Loucy (cell line): Measurements from ENCODE around the gene BRAF.

Experiments
- H2AFZ ChIP-seq: fragments of 200-600 bp; sonication (generic); 2 replicates; pipeline ENCODE4 v1.6.0; 2016; ENCODE audit warnings: antibody characterized with exemption, mild to moderate bottlenecking, low read length, moderate library complexity
- H3F3A ChIP-seq: fragments of 200-600 bp; 2 replicates; pipeline ENCODE4 v1.6.0; 2016; ENCODE audit warnings: antibody characterized with exemption, low read depth, mild to moderate bottlenecking
- H3K27me3 ChIP-seq: fragments of 200-600 bp; sonication (generic); 2 replicates; pipeline ENCODE4 v1.6.1; 2014; ENCODE audit warnings: low read length, mild to moderate bottlenecking; ENCODE audit not compliant: insufficient read depth, poor library complexity, severe bottlenecking
- H3K36me3 ChIP-seq: fragments of 200-600 bp; sonication (generic); 2 replicates; pipeline ENCODE4 v1.6.1; 2016; ENCODE audit warnings: low read length; ENCODE audit not compliant: insufficient read depth
- H3K4me1 ChIP-seq: fragments of 200-600 bp; sonication (generic); 2 replicates; pipeline ENCODE4 v1.5.1; 2014; ENCODE audit warnings: low read length, mild to moderate bottlenecking; ENCODE audit not compliant: insufficient read depth, poor library complexity, severe bottlenecking
- H3K4me2 ChIP-seq: fragments of 200-600 bp; sonication (generic); 2 replicates; pipeline ENCODE4 v1.6.0; 2014; ENCODE audit warnings: antibody characterized with exemption, low read length, low read depth, mild to moderate bottlenecking; ENCODE audit not compliant: poor library complexity, severe bottlenecking
- H3K4me3 ChIP-seq: fragments of 200-600 bp; sonication (generic); 2 replicates; pipeline ENCODE4 v1.5.1; 2014; ENCODE audit warnings: low read length, mild to moderate bottlenecking, mixed read lengths; ENCODE audit not compliant: poor library complexity, severe bottlenecking
- H3K79me2 ChIP-seq: fragments of 200-600 bp; sonication (generic); 2 replicates; pipeline ENCODE4 v1.6.1; 2014; ENCODE audit warnings: low read length; ENCODE audit not compliant: insufficient read depth
- H3K9ac ChIP-seq: fragments of 200-600 bp; sonication (generic); 2 replicates; pipeline ENCODE4 v1.6.0; 2014; ENCODE audit warnings: mild to moderate bottlenecking, low read depth, low read length, moderate library complexity; ENCODE audit not compliant: poor library complexity, severe bottlenecking
- H3K9me2 ChIP-seq: fragments of 200-600 bp; sonication (generic); replicated peaks from 2 replicates; pipeline ENCODE4 v1.6.1; 2016; ENCODE audit warnings: low read depth, low read length, mixed read lengths
- H3K9me3 ChIP-seq: fragments of 200-600 bp; sonication (generic); 2 replicates; pipeline ENCODE4 v1.6.1; 2014; ENCODE audit warnings: mild to moderate bottlenecking, antibody characterized with exemption, low read length, low read depth; ENCODE audit not compliant: insufficient read depth
- H4K20me1 ChIP-seq: fragments of 200-600 bp; sonication (generic); 2 replicates; pipeline ENCODE4 v1.6.0; 2014; ENCODE audit warnings: antibody characterized with exemption, low read length, mild to moderate bottlenecking; ENCODE audit not compliant: insufficient read depth, poor library complexity, severe bottlenecking
- EZH2phosphoT487 ChIP-seq: fragments of 200-600 bp; IDR thresholded peaks from 2 replicates; pipeline ENCODE4 v1.6.1; 2018; ENCODE audit warnings: antibody characterized with exemption, mild to moderate bottlenecking, moderate library complexity, borderline replicate concordance
- TF ChIP-seq, protein P1 (sequence below): fragments of 200-600 bp; sonication (generic); conservative IDR thresholded peaks from 2 replicates; pipeline ENCODE4 v1.5.1; 2014; ENCODE audit warnings: mild to moderate bottlenecking, antibody characterized with exemption, low read length

The BRAF gene

GRCh38 chr7:140857048-140857447 lies 67.7 kb downstream of the BRAF start:
- Histone ChIP-seq H3K4me2 (no peak overlapping the region), H3K9me2 (no peaks in the 10 kb centered on the region), H3K79me2 (peaks cover 48% of the 10 kb centered on the region), H3K4me1 (no peaks in the 10 kb centered on the region), H3K9me3 (no peaks in the 10 kb centered on the region), H2AFZ (no peak overlapping the region), H3K4me3 (no peak overlapping the region), H3F3A (no peaks in the 10 kb centered on the region), H3K27me3 (no peaks in the 10 kb centered on the region), H3K36me3 (no peaks in the 10 kb centered on the region), H3K9ac (no peak overlapping the region), H4K20me1 (peaks cover 14% of the 10 kb centered on the region)
- TF ChIP-seq, protein P1, sequence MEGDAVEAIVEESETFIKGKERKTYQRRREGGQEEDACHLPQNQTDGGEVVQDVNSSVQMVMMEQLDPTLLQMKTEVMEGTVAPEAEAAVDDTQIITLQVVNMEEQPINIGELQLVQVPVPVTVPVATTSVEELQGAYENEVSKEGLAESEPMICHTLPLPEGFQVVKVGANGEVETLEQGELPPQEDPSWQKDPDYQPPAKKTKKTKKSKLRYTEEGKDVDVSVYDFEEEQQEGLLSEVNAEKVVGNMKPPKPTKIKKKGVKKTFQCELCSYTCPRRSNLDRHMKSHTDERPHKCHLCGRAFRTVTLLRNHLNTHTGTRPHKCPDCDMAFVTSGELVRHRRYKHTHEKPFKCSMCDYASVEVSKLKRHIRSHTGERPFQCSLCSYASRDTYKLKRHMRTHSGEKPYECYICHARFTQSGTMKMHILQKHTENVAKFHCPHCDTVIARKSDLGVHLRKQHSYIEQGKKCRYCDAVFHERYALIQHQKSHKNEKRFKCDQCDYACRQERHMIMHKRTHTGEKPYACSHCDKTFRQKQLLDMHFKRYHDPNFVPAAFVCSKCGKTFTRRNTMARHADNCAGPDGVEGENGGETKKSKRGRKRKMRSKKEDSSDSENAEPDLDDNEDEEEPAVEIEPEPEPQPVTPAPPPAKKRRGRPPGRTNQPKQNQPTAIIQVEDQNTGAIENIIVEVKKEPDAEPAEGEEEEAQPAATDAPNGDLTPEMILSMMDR = no peak
- TF ChIP-seq EZH2phosphoT487 = no peak

- no peaks in the 10 kb centered on the region for H3K27me3 ChIP-seq
- H3K36me3 ChIP-seq = peaks cover 22% of the 10 kb centered on the region; the same call in 1 of the 2 replicates
- no peak overlapping the region for H3K4me3 ChIP-seq
- H2AFZ ChIP-seq = no peak overlapping the region
- no peak overlapping the region for H3K4me2 ChIP-seq
- peaks cover 4% of the 10 kb centered on the region for H4K20me1 ChIP-seq
- peaks cover 3% of the 10 kb centered on the region; the same call in 1 of the 2 replicates for H3K9me3 ChIP-seq
- H3K79me2 ChIP-seq = peaks cover 4% of the 10 kb centered on the region; the same call in 1 of the 2 replicates
- no peak for TF ChIP-seq EZH2phosphoT487
- TF ChIP-seq, protein P1 = no peak
- H3K9me2 ChIP-seq = no peaks in the 10 kb centered on the region
- no peak overlapping the region for H3K9ac ChIP-seq
- H3K4me1 ChIP-seq = peaks cover 3% of the 10 kb centered on the region
- no peaks in the 10 kb centered on the region for H3F3A ChIP-seq
These were observed 83.5 kb downstream of the BRAF start for GRCh38 chr7:140841166-140841715.

DNA sequence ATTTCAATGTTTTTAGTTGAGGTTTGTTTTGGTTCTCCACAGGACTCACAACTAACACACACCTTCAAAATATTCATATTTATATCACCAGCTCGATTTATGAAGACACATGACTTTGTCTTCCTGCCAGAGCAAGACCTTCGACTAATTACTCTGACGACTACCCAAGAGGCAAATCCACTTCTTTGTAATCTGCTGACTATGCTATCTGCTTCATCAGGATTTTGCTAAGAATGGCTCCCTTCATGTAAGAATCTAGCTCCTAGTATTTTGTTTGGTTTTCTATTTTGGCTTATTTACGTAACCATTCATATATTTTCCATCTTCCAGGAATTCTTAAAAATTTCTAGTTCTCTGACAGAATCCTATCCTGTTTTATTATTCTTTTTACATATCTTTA lies 93.0 kb downstream of the BRAF start:
- Histone ChIP-seq H3K4me1 (no peaks in the 10 kb centered on the region), H3K9ac (no peak overlapping the region), H3K36me3 (peaks cover 19% of the 10 kb centered on the region; the same call in 1 of the 2 replicates), H3K4me3 (no peak overlapping the region), H3K27me3 (no peaks in the 10 kb centered on the region), H3K9me2 (no peaks in the 10 kb centered on the region), H3K9me3 (no peaks in the 10 kb centered on the region), H2AFZ (no peak overlapping the region), H3K79me2 (0 out of 2 replicates have a peak, but pooled peaks cover 4% of the 10 kb centered on the region), H4K20me1 (no peaks in the 10 kb centered on the region), H3F3A (no peaks in the 10 kb centered on the region), H3K4me2 (no peak overlapping the region)
- TF ChIP-seq EZH2phosphoT487 = no peak

DNA sequence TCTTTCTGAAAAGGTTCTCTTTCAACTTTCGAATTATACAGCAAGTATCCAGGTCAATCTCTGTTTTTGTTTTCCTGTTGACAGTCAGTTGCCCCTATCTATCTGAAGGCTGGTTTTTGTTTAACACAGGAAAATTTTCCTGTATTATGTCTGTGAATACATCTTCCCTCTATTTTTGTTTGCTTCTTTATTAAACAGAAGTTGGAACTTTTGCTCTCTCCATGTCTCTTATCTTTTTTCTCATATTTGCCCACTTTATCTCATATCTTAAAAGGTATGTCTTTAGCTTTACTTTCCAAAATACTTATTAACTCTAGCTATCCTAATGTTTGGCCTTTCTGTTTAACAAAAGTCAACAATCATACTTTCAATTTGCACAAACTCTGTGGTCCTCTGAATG lies 95.0 kb downstream of the BRAF start:
- H3K79me2 ChIP-seq = no peaks in the 10 kb centered on the region
- H3K4me3 ChIP-seq = no peak overlapping the region
- H3F3A ChIP-seq = no peaks in the 10 kb centered on the region
- no peaks in the 10 kb centered on the region for H4K20me1 ChIP-seq
- no peaks in the 10 kb centered on the region for H3K27me3 ChIP-seq
- H3K36me3 ChIP-seq = peaks cover 19% of the 10 kb centered on the region; the same call in 1 of the 2 replicates
- TF ChIP-seq, protein P1 = no peak
- TF ChIP-seq EZH2phosphoT487 = no peak
- no peaks in the 10 kb centered on the region for H3K9me3 ChIP-seq
- H3K4me1 ChIP-seq = no peaks in the 10 kb centered on the region
- no peak overlapping the region for H3K9ac ChIP-seq
- H3K9me2 ChIP-seq = no peaks in the 10 kb centered on the region
- H2AFZ ChIP-seq = no peak overlapping the region
- no peak overlapping the region for H3K4me2 ChIP-seq
